HG02852 (cell line): ENCODE measurements around the gene RASA2.
"Not testable (repeated sequence)": the region's sequence is repeated elsewhere in the genome, so short reads cannot be mapped to it uniquely, and the experiment has no call there.

Experiments used
- ATAC-seq: cut with Tn5 transposase; IDR thresholded peaks from one replicate; pipeline ENCODE4 v1.9.1; 2021; ENCODE audit warnings: mild to moderate bottlenecking, moderate library complexity; ENCODE audit not compliant: unreplicated experiment

Gene RASA2

DNA sequence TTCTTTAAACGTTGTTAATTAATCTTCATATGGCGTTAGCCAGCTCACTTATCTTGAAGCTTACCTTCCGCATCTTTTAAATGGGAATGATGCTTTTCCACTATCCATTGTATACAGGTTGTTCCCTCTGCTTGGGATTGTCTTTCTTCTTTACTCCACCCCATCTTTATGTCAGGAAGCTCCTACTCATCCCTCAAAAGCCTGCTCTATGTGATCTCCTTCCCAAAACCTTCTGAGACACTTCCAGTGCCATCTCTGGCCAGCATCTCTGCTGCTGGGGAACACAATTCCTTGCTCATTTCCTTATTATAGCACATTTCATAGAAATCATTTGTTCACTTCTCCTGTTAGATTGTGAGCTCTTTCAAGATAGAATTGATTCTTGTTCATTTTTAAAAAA is 4.3 kb downstream of the RASA2 start:
- ATAC-seq, result no peak

DNA sequence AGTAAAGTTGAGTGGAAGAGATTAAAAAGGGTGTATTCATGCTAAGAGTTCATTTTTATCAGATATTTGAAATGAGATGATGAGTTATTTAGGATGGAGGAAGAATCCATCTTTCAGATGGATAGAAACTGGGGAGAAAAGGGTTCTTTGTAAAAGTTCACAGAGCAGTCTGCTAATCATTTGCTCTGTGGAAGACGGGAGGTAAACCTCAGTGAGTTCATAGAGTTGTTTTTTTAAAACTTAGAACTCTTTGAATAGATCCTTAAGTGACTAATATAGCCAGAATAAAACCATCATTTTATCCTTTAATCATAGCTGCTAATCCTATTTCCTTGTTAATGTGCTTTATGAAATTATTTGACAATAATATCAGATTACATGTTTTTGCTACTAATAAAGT is 5.1 kb downstream of the RASA2 start:
- ATAC-seq, result no peak

DNA sequence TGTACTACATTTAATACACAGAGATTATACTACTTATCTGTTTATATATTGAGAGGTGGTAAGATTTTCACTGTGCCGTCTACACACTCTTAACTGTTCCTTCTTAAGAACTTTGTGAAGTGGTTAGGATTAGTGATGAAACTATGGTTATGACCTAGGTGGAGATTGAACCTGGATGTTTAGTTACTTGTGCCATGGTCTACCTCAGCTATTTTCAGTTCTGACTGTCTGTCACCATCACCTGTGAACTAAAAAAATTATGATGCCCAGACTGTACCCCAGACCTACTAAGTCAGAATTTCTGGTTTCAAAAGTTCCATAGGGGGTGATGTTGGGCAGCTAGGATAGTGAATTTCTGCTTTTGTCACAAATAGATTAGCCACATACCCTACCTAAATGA is 6.4 kb downstream of the RASA2 start:
- no peak for ATAC-seq

DNA sequence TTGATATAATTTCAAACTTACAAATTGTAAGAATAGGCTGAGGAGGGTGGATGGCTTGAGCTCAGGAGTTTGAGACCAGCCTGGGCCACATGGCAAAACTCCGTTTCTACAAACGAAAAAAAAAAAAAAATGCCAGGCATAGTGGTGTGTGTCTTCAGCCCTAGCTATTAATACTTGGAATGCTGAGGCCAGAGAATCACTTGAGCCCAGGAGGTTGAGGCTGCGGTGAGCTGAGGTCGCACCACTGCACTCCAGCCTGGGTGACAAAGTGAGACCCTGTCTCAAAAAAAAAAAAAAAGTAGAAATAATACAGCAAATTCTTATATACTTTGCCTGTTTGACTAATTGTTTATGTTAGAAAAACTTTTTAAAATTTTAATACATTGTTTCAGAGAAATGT is 10.8 kb downstream of the RASA2 start:
- not testable (repeated sequence) for ATAC-seq

DNA sequence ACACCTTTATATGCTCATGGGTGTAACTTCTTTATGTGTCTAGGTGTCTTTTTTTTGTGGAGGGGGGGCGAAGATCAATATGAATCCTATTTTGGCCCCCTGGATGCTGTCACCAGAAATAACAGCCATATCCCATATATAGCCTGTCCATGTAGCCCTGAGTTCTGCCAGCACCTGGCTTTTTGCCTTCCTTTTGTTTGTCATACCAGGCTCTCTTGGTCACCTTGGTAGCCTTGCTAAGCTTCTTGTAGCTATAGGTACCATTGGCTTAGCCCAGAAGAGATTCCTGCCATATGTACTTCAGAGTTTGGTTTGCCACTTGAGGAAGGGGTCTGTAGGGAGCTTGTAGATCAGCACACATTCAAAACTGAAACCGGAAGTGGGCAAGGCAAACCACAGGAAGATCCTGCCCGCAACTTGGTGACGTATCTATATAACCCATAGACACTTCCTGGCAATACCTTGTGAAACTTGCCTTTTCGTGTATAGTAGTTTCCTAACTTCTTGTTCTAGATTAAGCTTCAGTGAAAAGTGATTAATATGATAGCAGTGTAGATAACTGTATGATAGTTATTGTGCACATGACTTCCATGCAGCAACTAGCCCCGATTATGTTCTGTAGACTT is 11.9 kb downstream of the RASA2 start:
- ATAC-seq, result peak; percentile 94

DNA sequence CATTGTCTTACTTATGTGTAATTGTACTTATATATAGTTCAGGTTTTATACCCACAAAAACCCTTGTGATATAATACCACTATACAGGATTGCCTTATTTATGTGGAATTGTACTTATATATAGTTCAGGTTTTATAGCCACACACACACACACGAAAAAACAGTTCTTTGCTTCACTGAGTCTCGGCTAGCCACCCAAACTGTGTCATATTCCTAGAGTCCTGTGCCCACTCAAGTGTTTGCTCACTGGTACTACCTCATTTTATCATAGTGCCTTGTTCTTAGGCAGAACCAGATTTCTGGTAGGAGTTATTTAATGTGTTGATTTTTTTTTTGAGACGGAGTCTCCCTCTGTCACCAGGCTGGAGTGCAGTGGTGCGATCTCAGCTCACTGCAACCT is 12.5 kb downstream of the RASA2 start:
- no peak for ATAC-seq

DNA sequence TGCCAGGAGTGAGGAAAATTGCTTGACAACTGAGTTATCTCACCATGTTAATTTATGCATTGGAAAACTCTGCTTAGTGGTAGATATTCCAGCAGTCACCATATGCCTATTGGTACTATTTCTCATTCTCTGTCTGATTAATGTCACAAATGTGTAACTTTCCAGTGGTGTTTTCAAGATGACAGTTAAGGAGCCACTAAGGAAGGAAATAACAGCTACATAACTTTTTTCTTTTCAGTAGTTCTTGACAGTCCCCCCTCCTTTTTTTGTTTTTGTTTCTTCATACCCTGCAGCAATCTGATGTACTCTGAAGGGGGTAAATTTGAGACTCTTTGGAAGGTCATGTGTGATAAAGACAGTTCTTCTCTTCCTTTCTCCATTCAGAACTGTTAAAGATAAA is 13.1 kb downstream of the RASA2 start:
- ATAC-seq, result no peak

DNA sequence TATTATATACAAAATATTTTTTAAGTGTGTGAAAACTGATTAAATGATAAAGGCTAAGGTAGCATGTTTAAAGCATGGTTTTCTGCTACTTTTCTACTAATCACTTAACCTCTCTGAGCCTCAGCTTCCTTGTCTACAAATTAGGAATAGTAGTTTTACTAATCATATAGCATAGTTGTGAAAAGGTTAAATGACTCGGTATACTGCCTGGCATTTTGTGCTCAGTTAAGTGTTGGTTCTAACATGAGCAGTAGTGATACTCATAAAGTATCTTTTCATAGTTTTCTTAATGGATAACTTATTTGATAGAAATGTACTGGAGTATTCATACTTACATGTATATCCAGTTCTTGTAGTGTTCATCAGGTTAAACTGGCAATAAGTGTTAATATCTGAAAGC is 13.6 kb downstream of the RASA2 start:
- ATAC-seq, result no peak

DNA sequence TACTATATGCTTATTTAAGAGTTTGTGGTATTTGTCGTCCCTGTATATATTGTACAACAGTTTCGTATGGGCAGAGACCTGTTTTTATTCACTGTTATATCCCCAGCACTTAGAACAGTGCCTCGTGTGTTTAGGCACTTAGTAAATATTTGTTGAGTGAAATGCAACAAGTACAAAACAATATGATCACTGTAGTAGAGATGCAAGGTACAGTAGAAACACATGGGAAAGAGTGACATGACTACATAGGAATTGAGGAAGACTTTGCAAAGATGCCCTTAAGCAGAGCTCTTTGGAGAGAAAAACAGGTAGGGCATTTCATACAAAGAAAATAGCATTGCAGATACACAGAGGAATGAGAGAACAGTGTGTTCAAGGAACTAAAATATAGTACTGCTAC is 18.3 kb downstream of the RASA2 start:
- no peak for ATAC-seq

DNA sequence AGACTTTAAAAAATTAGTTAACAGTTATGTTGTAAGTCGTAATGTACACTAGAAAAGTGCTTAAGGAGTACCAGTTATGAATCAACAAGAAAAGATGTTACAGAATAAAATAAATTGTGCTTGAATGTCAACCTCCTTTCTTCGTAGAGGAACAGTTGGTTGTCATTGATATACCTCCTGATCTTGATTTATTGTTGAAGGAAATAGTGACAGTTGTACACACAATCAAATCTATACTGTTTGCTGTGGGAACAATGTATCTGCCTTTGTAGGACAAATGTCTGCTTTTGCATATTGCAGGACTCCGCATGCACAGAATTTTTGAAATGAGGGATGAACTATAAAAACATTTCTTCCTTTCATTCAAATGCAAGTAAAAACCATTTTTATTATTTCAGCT is 19.2 kb downstream of the RASA2 start:
- no peak for ATAC-seq

DNA sequence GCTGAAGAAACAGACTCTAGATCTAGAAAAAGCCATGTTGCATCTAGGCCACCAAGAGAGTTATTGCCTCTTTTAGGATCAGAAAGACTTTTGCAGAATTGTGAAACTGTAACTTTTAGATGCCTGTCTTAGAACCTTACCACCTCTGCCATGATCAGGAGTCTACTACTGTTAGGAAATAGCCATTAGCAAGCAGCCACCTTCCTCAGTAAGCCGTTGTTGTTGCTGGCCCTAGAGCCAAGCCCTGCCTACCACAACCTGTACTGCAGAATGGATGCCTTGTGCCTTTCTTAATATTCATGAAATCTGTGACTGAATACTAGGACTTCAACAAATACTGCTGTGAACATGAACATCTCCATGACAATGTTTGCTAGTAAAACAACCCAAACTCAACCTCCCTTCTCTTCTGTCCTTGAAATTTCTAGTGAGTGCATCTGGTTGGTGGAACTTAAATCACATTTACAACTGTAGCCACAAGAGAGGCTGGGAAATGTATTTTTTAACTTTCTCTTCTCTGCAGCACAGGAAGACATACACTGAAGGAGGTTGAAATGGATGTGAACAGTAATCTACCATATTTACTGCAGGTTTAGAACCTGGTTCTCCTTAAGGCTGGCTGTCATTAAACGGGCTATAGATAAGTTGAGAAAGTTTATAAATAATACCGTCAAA is 20.7 kb downstream of the RASA2 start:
- ATAC-seq, result no peak

DNA sequence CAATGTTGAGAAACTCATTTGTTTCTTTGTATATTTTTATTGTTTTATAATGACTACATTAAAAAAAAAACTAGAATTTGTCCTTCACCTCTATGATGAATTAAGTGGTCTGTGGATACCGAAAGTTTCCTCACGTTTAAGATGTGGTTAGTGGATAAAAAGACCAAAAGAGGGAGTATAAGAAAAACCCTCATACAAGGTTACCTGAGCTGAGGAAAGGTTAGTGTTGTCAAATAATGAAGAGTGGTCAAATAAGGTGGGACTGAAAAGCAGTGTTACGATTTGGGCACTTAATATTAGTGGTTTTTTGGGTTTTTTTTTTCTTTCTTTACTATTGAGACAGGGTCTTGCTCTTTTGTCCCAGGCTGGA is 21.2 kb downstream of the RASA2 start:
- ATAC-seq, result no peak

DNA sequence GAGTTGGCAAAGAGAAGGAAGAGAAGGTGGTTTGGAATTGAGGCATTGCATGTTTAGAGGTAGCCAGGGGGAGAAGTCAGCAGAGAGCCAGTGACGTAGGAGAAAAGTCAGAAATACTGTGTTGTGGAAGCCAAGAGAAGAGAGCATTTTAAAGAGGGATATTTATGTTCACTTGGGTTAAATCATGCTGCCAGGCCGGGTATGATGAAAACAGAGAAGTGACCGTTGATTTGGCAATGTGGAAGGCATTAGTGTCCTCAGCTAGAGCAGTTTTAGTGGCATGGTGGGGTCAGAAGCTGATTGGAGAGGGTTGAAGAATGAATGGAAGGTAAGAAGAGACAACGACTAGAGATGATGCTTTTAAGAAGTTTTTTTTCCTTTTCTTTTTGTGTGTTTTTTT is 24.5 kb downstream of the RASA2 start:
- ATAC-seq, result no peak

DNA sequence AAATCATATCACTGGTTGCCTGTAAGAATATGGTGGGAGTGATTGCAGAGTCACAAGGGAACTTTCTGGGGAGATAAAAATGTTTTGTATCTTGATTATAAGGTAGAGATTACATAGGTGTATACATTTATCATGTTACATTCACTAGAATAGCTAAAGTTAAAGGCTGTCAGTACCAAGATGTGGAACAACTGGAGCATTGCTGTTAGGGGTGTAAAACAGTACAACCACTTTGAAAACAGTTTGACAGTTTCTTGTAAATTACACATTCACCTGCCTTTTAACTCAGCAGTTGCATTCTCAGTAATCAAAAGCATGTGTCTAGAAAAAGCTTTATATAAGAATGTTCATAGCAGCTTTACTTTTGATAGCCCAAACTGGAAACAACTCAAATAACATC is 27.6 kb downstream of the RASA2 start:
- ATAC-seq, result no peak

DNA sequence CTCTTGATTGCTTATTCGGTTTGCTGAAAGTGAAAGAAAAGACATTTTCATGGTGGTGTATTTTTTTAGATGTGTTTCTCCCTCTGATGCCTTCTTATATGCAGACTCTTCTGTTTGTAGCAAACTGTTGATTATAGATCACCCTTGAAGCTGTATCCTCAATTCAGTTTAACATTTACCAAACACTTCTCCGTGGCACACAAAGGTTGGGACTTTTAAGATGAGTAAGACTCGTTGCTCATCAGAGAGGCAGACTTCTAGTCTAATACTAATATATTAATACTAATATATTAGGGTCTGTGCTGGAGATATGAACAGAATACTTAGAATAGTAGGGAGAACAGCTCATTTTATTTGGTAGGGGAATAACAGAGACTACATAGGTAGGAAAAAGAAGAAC is 32.8 kb downstream of the RASA2 start:
- no peak for ATAC-seq

DNA sequence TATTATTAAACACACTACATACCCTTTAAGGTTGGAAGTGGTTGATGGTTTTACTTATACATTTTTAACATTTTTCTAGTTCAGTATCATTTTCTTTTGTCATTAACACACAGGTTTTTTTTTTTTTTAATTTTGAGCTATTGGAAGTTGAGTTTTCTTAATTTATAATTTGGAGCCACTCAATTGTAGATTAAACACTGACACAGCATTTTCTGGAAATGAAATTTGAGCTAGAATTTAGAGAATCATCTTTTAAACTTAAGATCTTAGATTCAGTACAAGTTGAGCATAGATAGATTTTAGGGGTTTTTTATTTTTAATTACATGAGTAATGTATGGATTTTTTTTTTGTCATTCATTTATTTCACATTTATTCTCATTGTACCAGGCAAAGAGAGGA is 35.0 kb downstream of the RASA2 start:
- no peak for ATAC-seq

DNA sequence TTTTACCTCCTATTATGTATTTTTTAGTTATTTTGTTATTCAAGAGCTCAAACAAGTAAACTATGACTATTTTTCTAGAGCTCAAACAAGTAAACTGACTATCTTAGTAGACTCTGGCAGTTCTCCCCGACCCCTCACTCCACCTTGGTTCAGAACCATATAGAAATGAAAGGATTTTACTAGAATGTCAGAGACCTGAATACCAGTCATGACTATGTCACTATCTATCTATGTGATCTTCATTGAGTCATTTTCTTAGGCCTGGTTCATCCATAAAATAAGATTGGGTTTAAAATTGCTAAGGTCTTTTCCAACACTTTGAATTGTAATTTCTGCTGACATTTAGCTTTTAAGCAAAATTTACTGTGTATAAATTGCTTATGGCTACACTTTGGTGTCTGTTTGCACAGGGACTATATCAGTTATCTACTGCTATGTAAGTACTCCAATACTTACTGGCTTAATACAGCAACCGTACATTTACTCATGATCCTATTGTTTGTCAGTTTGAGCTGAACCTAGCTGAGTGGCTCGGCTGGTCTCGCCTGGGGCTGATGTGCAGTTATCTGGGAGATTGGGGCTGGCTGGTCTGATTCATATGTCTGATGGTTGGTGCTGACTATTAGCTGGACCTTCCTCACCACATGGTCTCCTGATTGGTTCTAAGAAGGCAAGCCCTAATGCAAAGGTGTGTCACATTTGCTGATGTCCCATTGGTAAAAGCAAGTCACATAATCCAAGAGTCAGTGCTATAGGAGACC is 37.0 kb downstream of the RASA2 start:
- no peak for ATAC-seq

DNA sequence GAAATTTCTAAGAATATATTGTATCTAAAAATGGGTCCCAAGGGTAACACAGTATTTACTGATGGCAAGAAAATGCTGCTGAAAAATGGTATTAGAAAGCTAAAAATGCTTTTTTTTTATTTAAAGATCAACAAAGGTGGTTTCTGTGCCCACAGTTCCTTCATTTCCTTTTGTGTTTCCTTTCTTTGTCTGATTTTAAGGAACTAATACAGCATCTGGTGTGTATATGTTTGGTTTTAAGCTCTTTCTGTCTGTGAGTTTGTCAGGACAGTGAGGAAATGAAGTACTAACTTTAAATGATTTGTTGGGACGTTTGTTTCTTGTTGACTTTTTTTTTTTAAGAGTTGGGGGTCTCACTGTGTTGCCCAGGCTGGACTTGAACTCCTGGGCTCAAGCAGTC is 38.2 kb downstream of the RASA2 start:
- ATAC-seq, result no peak

DNA sequence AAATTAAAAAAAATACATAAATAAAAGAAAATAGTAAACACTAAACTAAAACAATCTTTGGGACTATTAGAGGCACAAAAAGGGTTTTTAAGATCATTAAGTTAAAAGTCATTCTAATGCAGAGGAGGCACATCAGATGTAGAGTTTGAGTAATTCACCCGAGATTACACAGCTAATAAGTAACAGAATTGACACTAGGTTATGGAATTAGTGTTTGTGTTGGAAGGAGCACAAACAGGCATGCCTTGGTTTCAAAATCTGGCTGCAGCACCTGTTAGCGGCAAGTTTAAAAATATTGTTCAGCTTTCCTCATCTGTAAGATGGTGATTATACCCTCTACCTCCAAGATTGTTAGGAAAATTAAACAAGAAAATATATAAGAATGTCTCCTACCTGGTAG is 39.0 kb downstream of the RASA2 start:
- ATAC-seq, result no peak

DNA sequence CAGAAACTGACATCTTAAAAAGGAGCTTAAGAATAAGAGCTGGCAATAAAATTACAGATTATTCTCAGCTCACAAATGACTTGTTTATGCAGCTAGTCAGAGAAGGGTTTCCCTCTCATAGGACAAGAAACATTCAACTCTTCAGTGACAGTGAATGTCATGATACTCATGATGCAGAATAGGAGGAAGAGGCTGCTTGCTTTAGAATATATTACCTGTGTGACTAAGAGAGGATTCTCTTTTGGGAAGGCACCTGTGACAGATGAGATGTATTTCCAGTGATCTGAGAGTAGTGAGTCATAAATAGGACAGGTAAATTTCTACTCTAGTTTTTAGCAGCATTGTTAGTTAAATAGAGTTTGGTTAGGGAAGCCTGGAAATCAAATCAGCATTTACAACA is 39.9 kb downstream of the RASA2 start:
- no peak for ATAC-seq

DNA sequence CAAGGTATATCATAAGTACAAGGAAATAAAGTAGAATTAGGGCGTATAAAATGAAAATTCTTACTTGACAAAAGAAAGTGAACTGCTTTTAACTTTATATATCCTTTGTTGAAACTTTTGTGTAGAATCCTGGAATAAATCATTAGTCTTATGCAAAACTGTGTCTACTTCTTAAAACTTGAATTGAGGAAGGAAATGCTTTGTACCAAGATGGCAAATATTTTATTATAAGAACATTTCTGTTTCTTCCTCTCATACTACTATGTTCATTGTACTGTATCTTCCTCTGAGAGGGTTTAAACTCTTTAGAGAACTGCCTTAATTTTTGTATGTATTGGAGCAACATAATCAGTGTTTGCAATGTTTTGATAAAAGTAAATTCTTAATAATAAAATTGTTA is 42.0 kb downstream of the RASA2 start:
- no peak for ATAC-seq

DNA sequence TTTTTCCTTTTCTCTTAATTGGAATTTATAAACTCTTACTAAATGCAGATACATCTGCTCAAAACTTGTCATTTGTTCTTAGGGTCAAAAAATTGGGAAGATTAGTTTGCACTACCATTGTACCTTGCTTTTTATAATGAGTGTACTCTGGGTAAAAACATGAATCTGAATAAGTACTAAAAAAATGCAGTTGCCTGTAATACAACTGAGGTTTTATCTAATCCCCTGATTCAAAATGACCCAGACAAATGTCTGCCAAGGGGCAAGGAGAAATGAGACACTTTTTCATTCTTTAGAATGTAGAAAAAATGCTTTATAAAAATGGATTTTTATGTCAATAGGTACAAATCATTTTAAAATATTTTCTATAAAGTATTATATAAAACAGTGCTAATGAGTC is 42.4 kb downstream of the RASA2 start:
- ATAC-seq, result no peak
